NCI-H1436 (cell line): ENCODE measurements around the gene RAD51B.

Experiments used
- DNase-seq: peaks from one replicate; lab custom pipeline; 2025; lab: John Stamatoyannopoulos, UW

RAD51B gene

GRCh38 chr14:68442828-68443629, 623.5 kb downstream of the RAD51B start:
- no peak for DNase-seq

DNA sequence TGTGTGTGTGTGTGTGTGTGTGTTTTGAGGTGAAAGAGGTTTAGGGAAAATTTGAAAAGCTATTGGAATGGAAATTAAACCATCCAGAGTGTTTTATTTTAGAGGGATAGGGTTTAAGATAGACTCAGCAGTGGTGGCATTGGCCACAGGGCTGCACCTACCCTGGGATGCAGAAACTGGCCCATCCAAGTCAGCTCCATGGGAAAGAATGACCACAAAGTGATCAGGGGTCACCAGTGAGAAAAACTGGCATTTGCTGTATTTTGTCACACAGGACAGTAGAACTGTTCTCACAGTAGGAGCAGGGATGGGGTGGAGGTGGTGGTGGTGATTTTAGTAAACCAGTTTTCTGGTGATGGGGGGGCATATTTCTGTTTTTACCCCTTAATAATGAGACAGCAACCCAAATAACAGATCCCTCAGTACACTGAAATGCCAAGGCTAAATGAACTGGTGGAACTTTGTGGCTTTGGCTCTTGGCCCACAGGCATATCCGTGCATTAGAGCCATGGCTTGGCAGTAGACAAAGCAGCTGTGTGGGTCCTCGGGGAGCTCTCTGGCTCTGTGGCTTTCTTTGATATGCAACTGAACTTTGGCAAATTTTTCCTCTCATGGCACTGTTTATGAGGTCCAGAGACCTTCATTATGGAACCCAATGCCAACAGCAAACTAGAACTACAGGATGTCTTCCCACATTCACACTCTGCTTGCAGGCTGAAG, 625.0 kb downstream of the RAD51B start:
- DNase-seq, result no peak

- no peak for DNase-seq
Measured at GRCh38 chr14:68446243-68447040, 626.9 kb downstream of the RAD51B start.

DNA sequence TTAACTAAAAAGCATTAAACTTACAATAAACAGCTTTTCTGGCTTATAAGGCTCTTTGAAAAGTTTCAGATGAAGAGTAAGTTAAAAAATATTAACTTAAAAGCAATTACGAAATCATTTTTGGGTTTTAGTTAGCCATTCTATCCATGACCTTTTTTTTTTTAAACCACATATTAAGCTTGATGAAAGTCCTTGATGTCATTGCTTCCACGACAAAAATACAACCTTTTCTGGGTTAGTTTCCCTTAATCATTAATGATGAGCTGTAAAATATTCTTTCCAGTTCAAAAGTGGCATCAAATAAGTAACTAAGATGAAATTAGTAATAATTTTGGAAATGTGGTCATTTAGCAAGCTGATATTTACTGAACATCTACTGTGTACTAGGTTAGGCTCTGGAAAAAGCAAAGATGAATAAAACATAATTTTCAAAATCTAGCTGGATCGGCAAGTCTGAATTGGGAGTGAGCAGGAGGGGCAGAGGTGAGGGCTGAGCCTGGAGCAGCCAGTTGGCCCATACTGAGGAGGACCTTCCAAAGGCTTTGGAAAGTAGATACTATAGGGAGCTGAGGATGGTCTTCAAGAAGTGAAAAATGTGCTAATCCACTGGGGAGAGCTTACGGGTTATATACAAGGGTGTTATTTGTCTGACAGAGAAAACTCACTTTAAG, 628.1 kb downstream of the RAD51B start:
- DNase-seq, result no peak

DNA sequence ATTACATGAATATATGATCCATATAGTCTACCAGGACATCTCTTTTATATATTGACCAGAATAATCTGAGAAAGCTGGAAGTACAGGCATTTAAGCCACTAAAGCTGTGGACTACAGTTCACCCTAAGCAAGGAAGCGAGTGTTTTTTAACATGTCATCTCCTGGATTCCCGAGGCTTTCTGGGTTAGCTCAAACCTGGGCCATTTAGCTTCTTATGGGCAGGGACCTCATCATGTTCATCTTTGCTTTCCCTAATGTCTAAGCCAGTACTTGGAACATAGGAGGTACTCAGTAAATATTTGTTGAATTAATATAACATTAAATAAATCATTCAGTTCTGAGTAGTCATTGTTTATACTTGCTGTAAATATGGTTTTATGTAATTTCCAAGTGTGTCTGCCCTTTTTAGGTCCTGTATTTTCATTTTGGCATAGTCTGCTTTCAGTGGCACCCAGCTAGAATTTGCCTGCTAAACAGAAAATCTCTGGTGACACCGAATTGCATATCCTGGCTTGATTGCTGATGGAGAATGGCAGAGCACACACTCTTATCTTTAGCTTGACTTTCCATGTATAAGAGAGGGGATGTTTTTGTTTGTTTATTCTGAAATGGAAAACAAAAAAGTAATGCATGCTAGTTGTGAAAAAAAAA, 628.8 kb downstream of the RAD51B start:
- DNase-seq, result no peak

DNA sequence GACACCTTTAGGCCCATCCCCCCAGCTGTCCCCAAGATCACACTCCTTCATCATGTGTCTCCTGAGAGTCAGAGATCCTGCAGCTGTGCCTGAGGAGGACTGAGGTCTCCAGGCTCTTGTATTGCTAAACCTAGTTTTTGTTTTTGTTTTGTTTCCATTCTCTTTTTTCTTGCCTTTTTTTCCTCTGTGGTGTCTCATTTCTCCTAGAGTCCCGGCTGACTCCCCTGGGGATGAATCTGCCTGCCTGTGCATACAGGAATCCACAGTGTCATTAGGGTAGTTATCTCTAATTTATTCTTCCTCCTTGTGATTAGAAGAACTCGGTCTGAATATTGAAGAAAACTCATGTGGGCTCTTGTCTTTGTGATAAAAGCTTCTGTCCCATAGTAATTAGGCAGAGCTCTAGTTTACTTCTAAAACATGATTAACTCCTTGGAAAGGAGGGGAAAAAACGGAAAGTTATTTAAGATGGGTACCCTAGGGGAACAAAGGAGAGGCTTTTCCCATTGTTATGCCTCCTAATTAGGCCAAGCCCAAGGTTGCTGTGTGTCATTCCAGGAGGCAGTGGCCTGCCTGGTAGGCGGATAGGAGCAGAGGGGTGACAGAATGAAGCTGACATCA, 630.1 kb downstream of the RAD51B start:
- DNase-seq, result peak; percentile 4

DNA sequence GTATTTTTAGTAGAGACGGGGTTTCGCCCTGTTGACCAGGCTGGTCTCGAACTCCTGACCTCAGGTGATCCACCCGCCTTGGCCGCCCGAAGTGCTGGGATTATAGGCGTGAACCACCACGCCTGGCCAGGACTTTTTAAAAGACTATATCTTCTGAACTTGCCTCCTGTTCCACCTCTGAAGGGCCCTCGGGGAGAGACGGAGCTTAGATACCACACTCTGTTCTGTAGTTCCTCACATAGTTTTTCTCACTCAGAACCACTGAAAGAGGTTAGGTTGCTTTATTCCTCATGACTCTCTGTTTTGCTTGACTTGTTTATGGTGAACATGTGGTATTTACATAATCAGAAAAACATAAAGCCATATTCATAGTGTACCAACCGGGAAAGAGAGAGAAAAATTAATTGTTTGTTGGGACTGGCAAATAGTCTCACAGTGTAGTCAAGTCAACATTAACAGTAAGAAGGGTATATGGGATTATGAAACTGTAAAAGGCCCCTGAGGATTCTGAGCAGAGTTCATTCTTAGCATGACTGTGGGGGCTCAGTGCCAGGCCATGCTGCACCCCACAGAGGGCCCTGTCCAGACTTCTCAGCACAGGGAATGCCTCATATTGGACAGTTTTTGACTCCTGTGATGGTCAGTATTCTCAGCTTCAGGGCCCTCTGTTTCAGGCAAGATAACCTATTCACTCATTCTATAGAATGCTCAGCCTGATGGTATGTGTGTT, 631.0 kb downstream of the RAD51B start:
- no peak for DNase-seq

- no peak for DNase-seq
Measured at GRCh38 chr14:68451696-68452373, 632.3 kb downstream of the RAD51B start.

DNA sequence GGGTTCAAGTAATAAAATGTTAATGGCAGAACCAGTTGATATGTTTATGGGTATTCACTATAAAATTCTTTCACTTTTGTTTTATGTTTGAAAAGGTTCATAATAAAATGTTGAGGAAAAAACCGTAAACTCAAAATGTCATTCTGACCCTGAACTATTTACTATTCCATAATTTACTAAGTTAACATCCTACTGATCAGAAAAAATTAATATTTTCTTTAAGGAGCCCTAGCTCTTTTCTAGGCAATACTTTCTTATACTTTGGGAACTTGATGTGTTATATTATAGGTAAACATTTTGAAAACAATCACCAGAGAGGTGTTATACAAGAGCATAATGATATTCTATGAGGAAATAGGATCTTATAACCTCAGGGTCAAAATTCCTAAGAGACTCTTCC, 638.7 kb downstream of the RAD51B start:
- no peak for DNase-seq

GRCh38 chr14:68458840-68459469, 639.4 kb downstream of the RAD51B start:
- DNase-seq, result no peak

DNA sequence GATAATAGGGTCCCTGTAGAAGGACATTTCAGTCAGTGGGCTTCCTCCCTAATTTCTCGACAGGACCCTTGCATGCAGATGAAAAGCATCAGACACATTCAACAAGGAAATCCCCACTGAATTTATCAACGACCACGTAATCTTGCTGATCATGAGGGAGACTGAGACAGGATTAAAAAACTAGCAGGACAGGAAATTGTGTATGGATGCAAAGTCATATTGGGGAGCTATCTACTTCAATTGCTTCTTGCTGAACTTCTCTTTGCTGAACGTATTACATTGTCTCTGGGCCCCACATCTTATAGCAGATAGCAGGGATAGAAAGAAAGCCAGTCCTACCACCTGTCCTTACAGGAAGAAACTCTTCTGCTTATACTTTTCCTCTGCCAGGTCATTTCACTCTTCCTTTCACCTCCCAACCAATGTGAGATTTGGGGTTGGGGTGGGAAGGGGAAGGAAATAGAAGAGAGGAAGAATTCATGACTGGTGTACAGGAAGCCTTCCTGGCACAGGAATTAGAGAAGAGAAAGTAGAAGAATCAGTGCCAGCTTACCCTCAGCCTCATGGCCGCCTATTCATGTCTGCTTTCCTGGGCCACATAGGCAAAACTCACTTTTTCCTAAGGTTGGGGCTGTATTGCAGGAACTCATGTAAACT, 640.0 kb downstream of the RAD51B start:
- no peak for DNase-seq

DNA sequence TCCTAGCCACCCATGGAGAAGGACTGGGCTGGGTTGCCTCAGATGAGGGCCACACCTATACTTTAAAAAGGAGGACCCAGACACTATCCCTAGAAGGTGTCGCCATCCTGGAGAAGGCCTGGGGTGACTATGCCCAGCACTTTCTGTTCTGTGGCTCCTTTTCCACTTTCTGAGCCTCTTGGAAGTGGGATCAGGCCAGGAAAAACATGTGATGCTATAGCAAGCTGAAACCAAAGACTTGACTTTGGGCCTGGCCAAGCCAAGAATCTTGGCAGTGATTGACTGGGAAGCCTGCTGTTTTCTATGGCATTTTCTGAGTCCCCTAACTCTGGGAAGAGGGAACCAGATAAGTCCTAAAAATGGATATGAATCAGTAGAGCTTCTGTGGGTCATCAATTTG, 641.0 kb downstream of the RAD51B start:
- DNase-seq, result no peak

DNA sequence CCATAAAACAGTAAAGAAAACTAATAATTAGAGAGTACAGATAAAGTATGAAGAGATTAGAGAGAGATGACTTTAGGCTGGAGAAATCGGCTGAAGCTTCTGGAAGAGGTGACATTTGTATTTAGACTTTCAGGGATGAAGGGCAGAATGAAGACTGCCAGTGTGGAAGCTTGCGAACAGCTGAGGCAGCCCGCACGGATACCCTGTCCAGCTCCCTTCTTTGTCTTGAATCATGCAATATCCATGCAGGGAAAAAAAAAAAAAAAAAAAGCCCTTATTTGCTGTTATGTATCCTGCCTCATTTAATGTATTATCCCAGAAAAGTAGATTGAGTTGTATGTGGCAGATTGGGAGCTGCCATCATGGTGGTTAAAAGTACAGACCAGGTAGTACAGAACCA, 641.5 kb downstream of the RAD51B start:
- DNase-seq, result no peak

DNA sequence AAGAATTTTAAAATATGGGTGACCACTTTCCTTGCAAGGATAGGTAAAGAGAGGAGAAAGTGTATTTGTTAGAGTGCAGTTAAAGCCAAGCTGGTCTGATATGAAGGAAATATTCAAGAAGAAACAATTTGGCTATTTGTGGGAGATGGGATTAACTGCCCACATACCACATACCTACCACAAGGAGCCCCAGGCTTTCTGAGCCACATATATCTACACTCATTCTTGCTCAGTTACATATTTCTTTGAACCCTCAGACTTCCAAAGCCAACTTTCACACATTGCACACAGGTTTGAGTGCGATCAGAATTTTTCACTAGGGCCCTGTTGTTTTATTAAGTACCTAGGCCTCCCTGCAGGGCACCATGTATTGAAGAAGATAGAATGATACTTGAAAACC, 643.1 kb downstream of the RAD51B start:
- no peak for DNase-seq

- no peak for DNase-seq
Measured at GRCh38 chr14:68463299-68463698, 643.7 kb downstream of the RAD51B start.

- DNase-seq, result no peak
Measured at GRCh38 chr14:68463705-68464374, 644.3 kb downstream of the RAD51B start.

- no peak for DNase-seq
Measured at GRCh38 chr14:68464711-68465110, 645.1 kb downstream of the RAD51B start.

DNA sequence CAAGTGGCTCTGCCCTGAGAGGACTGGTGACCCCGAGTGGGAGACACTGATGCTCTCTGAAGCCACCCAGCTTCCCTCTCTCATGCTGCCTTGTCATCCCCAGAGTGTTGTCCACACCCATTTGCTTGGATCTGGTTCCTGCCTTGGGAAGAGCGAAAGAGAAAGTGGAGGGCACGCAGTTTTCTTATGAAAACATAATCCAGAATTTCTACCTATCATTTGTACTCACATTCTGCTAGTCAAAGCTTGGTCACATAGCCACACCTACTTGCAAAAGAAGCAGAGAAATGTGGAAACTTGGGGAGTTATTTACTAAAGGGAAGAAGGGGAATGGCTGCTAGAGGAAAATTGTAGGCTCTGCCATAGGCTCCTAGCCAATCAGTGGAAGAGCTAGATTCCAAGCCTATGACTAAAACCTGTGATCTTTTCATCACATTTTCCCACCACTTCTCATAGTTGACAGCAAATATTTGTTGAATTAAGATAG, 647.0 kb downstream of the RAD51B start:
- no peak for DNase-seq
